Esophagus muscularis mucosa (tissue), 3 donors: Measurements from ENCODE around the gene PSMD13.

ENCODE experiments used
- POLR2A ChIP-seq: fragments of 450-650 bp; IDR thresholded peaks from one replicate; pipeline ENCODE4 v1.6.1; 2017; ENCODE audit warnings: antibody characterized with exemption, moderate library complexity, mild to moderate bottlenecking, low read depth
- TF ChIP-seq, protein P1 (sequence below), 3 experiments: fragments of 200-600 bp in 2 of 3; fragments of 450-650 bp in 1 of 3; sonication (generic) in 2 of 3; IDR thresholded peaks; one replicate each; pipeline ENCODE4 v1.5.1; 2017 to 2019; ENCODE audit warnings: antibody characterized with exemption in 3 of 3, mild to moderate bottlenecking in 2 of 3, moderate library complexity in 1 of 3

GRCh38 chr11:205221-206001 lies 31.4 kb upstream of the PSMD13 start:
- TF ChIP-seq, protein P1, sequence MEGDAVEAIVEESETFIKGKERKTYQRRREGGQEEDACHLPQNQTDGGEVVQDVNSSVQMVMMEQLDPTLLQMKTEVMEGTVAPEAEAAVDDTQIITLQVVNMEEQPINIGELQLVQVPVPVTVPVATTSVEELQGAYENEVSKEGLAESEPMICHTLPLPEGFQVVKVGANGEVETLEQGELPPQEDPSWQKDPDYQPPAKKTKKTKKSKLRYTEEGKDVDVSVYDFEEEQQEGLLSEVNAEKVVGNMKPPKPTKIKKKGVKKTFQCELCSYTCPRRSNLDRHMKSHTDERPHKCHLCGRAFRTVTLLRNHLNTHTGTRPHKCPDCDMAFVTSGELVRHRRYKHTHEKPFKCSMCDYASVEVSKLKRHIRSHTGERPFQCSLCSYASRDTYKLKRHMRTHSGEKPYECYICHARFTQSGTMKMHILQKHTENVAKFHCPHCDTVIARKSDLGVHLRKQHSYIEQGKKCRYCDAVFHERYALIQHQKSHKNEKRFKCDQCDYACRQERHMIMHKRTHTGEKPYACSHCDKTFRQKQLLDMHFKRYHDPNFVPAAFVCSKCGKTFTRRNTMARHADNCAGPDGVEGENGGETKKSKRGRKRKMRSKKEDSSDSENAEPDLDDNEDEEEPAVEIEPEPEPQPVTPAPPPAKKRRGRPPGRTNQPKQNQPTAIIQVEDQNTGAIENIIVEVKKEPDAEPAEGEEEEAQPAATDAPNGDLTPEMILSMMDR (IDR thresholded peaks at IDR 0.05) = no peak
- no peak for TF ChIP-seq POLR2A
